IPS-18a (cell line): ENCODE measurements around the gene MAP7.
"Not testable (repeated sequence)": the region's sequence is repeated elsewhere in the genome, so short reads cannot be mapped to it uniquely, and the experiment has no call there.

Experiments
- H3K27ac ChIP-seq: one replicate; pipeline ENCODE4 v1.5.1; 2013; ENCODE audit warnings: low read length
- H3K27me3 ChIP-seq: one replicate; pipeline ENCODE4 v1.6.1; 2013; ENCODE audit warnings: mild to moderate bottlenecking, low read length; ENCODE audit not compliant: control insufficient read depth, insufficient read depth
- H3K36me3 ChIP-seq: one replicate; pipeline ENCODE4 v1.6.1; 2013; ENCODE audit warnings: low read depth, low read length; ENCODE audit not compliant: control insufficient read depth
- H3K4me1 ChIP-seq: one replicate; pipeline ENCODE4 v1.6.1; 2013; ENCODE audit warnings: low read depth, low read length; ENCODE audit not compliant: control insufficient read depth
- H3K4me3 ChIP-seq: one replicate; pipeline ENCODE4 v1.5.1; 2013; ENCODE audit warnings: low read length
- H3K9ac ChIP-seq: one replicate; pipeline ENCODE4 v1.6.1; 2013; ENCODE audit warnings: mild to moderate bottlenecking, low read length, moderate library complexity
- H3K9me3 ChIP-seq: one replicate; pipeline ENCODE4 v1.6.1; 2013; ENCODE audit warnings: low read depth, low read length; ENCODE audit not compliant: control insufficient read depth

The MAP7 gene

DNA sequence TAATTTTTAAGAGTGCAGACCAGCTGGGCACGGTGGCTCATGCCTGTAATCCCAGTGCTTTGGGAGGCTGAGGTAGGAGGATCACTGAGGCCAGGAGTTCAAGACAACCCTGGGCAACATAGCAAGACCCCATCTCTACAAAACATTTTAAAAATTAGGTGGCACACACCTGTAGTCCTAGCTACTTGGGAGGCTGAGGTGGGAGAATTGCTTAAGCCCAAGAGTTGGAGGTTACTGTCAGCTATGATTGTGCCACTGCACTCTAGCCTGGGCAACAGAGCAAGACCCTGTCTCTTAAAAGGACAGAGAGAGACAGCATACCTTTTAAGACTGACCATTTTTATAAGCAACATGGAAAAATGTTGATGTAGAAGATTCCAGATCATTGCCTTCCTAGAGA, 241.8 kb downstream of the MAP7 start:
- H3K27ac ChIP-seq, H3K4me3 ChIP-seq, H3K27me3 ChIP-seq: not testable (repeated sequence)

GRCh38 chr6:136307351-136307750, 242.9 kb downstream of the MAP7 start:
- Histone ChIP-seq H3K4me3 (no peak overlapping the region), H3K9ac (no peak overlapping the region), H3K4me1 (no peaks in the 10 kb centered on the region), H3K36me3 (no peaks in the 10 kb centered on the region), H3K27me3 (no peaks in the 10 kb centered on the region), H3K9me3 (no peaks in the 10 kb centered on the region), H3K27ac (no peak overlapping the region)

More for the DNA sequence above, 241.8 kb downstream of the MAP7 start:
- not testable (repeated sequence) for H3K36me3 ChIP-seq, H3K9ac ChIP-seq, H3K4me1 ChIP-seq, H3K9me3 ChIP-seq

- Histone ChIP-seq H3K4me1 (no peaks in the 10 kb centered on the region), H3K4me3 (no peak overlapping the region), H3K9me3 (no peaks in the 10 kb centered on the region), H3K36me3 (no peaks in the 10 kb centered on the region), H3K27me3 (no peaks in the 10 kb centered on the region), H3K9ac (no peak overlapping the region), H3K27ac (no peak overlapping the region)
Measured at GRCh38 chr6:136306466-136306865, 243.8 kb downstream of the MAP7 start.

DNA sequence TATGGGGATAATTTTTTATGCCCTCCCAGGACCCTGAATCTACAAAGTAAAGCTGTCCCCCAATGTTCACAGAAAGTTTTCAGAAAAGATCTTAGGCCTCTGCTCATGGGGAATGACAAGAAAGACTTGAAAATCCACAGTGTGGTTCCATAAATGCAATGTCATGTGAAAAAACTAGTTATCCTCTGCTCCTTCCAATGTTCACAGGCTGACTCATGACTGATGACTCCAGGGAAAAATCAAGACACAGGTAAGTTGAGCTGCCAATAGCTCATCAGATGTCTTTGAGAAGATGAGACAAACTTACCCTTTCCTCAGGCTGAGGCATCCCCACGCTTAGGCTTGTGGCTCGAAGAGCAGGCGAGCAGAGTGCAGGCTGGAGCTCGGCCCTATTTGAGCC, 245.8 kb downstream of the MAP7 start:
- H3K4me1 ChIP-seq, result no peaks in the 10 kb centered on the region
- no peak overlapping the region for H3K9ac ChIP-seq
- no peaks in the 10 kb centered on the region for H3K27me3 ChIP-seq
- no peaks in the 10 kb centered on the region for H3K9me3 ChIP-seq
- H3K36me3 ChIP-seq, result no peaks in the 10 kb centered on the region
- H3K4me3 ChIP-seq, result no peak overlapping the region
- H3K27ac ChIP-seq, result no peak overlapping the region

DNA sequence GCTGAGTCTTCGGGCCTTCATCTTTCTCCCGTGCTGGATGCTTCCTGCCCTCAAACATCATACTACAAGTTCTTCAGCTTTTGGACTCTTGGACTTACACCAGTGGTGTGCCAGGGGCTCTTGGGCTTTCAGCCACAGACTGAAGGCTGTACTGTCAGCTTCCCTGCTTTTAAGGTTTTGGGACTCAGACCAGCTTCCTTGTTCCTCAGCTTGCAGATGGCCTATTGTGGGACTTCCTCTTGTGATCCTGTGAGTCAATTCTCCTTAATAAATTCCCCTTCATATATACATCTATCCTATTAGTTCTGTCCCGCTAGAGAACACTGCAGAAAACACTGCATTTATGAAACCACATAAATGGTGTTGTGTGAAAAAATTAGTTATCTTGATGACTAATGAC, 246.7 kb downstream of the MAP7 start:
- no peak overlapping the region for H3K9ac ChIP-seq
- H3K36me3 ChIP-seq, result no peaks in the 10 kb centered on the region
- no peak overlapping the region for H3K4me3 ChIP-seq
- H3K9me3 ChIP-seq, result no peaks in the 10 kb centered on the region
- H3K4me1 ChIP-seq, result no peaks in the 10 kb centered on the region
- no peaks in the 10 kb centered on the region for H3K27me3 ChIP-seq
- H3K27ac ChIP-seq, result no peak overlapping the region

- Histone ChIP-seq H3K4me3 (no peak overlapping the region), H3K9ac (no peak overlapping the region), H3K9me3 (no peaks in the 10 kb centered on the region), H3K4me1 (peaks cover 9% of the 10 kb centered on the region), H3K27me3 (no peaks in the 10 kb centered on the region), H3K36me3 (no peaks in the 10 kb centered on the region), H3K27ac (no peak overlapping the region)
Measured at GRCh38 chr6:136294621-136295020, 255.6 kb downstream of the MAP7 start.
